B cell (primary cell): ENCODE measurements around the gene CRB3. TPM values are rescaled to one million over a fixed set of nuclear protein-coding genes. Genes with fewer than 3 reads are reported as not detected.

ENCODE experiments used
- ATAC-seq: fragments of 200-7000 bp; cut with Tn5 transposase; one replicate; pipeline ENCODE4 v1.10.0; 2021; ENCODE audit warnings: low read depth, mild to moderate bottlenecking, moderate number of reproducible peaks, moderate library complexity
- CTCF ChIA-PET: fragments of 350-600 bp; sonication (Branson Sonifier 250); formaldehyde crosslinking; loops from one replicate; lab custom pipeline; 2021; ENCODE audit warnings: antibody characterized with exemption, inconsistent platforms; lab: Charles Lee
- POLR2A ChIA-PET: fragments of 350-600 bp; sonication (Branson Sonifier 250); formaldehyde crosslinking; loops from one replicate; lab custom pipeline; 2021; ENCODE audit warnings: antibody characterized with exemption; lab: Charles Lee
- DNase-seq: peaks from one replicate; pipeline ENCODE4 v3.0.0; 2013
- H2AFZ ChIP-seq: 2 replicates; pipeline ENCODE4 v1.6.1; 2012; ENCODE audit warnings: mild to moderate bottlenecking, low read depth, low read length; ENCODE audit not compliant: insufficient read depth, poor library complexity, severe bottlenecking
- H3K27ac ChIP-seq, 2 donors: 1 replicate in 1 of 2; 2 replicates in 1 of 2; pipeline ENCODE4 v1.5.1; 2012 to 2013; ENCODE audit warnings: low read length in 2 of 2, mild to moderate bottlenecking in 2 of 2, moderate library complexity in 1 of 2
- H3K27me3 ChIP-seq, 4 experiments: fragments of 200-600 bp in 1 of 4; sonication (generic) in 1 of 4; replicated peaks in 1 of 4; 1 replicate in 2 of 4; 2 replicates in 2 of 4; pipeline versions ENCODE4 v1.6.1 to v1.7.0; 2013 to 2016; ENCODE audit warnings: low read length in 3 of 4, mild to moderate bottlenecking in 2 of 4, mixed read lengths in 1 of 4, moderate library complexity in 1 of 4; ENCODE audit not compliant: insufficient read depth in 4 of 4, control insufficient read depth in 3 of 4; ENCODE audit errors: control extremely low read depth in 1 of 4
- H3K36me3 ChIP-seq, 2 experiments: replicated peaks in 1 of 2; 1 replicate in 1 of 2; 2 replicates in 1 of 2; pipeline versions ENCODE4 v1.6.1 to v1.7.1; 2013; ENCODE audit warnings: low read length in 1 of 2; ENCODE audit not compliant: insufficient read depth in 2 of 2, control insufficient read depth in 1 of 2; ENCODE audit errors: control extremely low read depth in 1 of 2, extremely low read depth in 1 of 2
- H3K4me1 ChIP-seq, 2 donors: fragments of 200-600 bp in 1 of 2; sonication (generic) in 1 of 2; 1 replicate in 1 of 2; 2 replicates in 1 of 2; pipeline versions ENCODE4 v1.5.1 to v1.6.1; 2013 to 2017; ENCODE audit warnings: low read length in 2 of 2; ENCODE audit not compliant: control insufficient read depth in 2 of 2, insufficient read depth in 2 of 2
- H3K4me2 ChIP-seq: replicated peaks from 2 replicates; pipeline ENCODE3; 2012; ENCODE audit warnings: mild to moderate bottlenecking, low read depth, low read length; ENCODE audit not compliant: poor library complexity, severe bottlenecking
- H3K4me3 ChIP-seq, 5 experiments: fragments of 200-600 bp in 1 of 5; sonication (generic) in 1 of 5; 1 replicate in 3 of 5; 2 replicates in 2 of 5; pipeline versions ENCODE4 v1.5.1 to v1.7.0; 2011 to 2016; ENCODE audit warnings: low read length in 4 of 5, mild to moderate bottlenecking in 4 of 5, low read depth in 2 of 5, control low read depth in 1 of 5, moderate library complexity in 1 of 5; ENCODE audit not compliant: insufficient read depth in 1 of 5; ENCODE audit errors: control extremely low read depth in 1 of 5, extremely low read depth in 1 of 5
- H3K79me2 ChIP-seq: fragments of 200-600 bp; sonication (generic); one replicate; pipeline ENCODE4 v1.6.0; 2016; ENCODE audit warnings: low read length; ENCODE audit not compliant: control insufficient read depth, insufficient read depth
- H3K9ac ChIP-seq: fragments of 200-600 bp; sonication (generic); 2 replicates; pipeline ENCODE4 v1.6.1; 2017; ENCODE audit warnings: mild to moderate bottlenecking, low read length, moderate library complexity
- H3K9me3 ChIP-seq, 3 donors: one replicate each; pipeline versions ENCODE4 v1.6.1 to v1.7.1; 2013; ENCODE audit warnings: low read length in 2 of 3; ENCODE audit not compliant: control insufficient read depth in 2 of 3, insufficient read depth in 1 of 3; ENCODE audit errors: control extremely low read depth in 1 of 3
- H4K20me1 ChIP-seq: 2 replicates; pipeline ENCODE4 v1.6.0; 2012; ENCODE audit warnings: mild to moderate bottlenecking, low read length; ENCODE audit not compliant: insufficient read depth, control insufficient read depth, poor library complexity, severe bottlenecking
- H3K27ac Mint-ChIP-seq: one replicate; pipeline ENCODE4 v1.8.0; 2021; ENCODE audit warnings: mixed read lengths
- H3K27me3 Mint-ChIP-seq: one replicate; pipeline ENCODE4 v1.8.0; 2021; ENCODE audit warnings: mixed read lengths
- H3K4me1 Mint-ChIP-seq: one replicate; pipeline ENCODE4 v1.8.0; 2021; ENCODE audit warnings: mixed read lengths
- H3K4me3 Mint-ChIP-seq: one replicate; pipeline ENCODE4 v1.8.0; 2021; ENCODE audit warnings: mixed read lengths
- H3K9me3 Mint-ChIP-seq: one replicate; pipeline ENCODE4 v1.8.0; 2022; ENCODE audit warnings: mixed read lengths; ENCODE audit not compliant: insufficient read depth
- CTCF ChIP-seq: fragments of 200-600 bp; IDR thresholded peaks from one replicate; pipeline ENCODE4 v1.8.0; 2022; ENCODE audit warnings: antibody characterized with exemption, mild to moderate bottlenecking
- EZH2 ChIP-seq: IDR thresholded peaks from 2 replicates; pipeline ENCODE4 v1.6.1; 2012; ENCODE audit warnings: borderline replicate concordance, low read depth, mild to moderate bottlenecking, moderate library complexity, low read length; ENCODE audit not compliant: insufficient read depth, poor library complexity, severe bottlenecking
- WGBS: methylation state at CpG from one replicate; pipeline ENCODE4 v1.1.5; 2013; ENCODE audit warnings: missing lambda C conversion rate; ENCODE audit not compliant: insufficient coverage; 5-methylcytosine and 5-hydroxymethylcytosine counted together
- intact Hi-C: fragments of 100-400 bp; cut with micrococcal nuclease; formaldehyde crosslinking; loops from one replicate; pipeline ENCODE4 v1.10.0; 2022
- polyA plus RNA-seq: library from polyadenylated mRNA; depleted of rRNA; stranded (reverse); fragments of >200 nt; gene quantifications from 2 replicates; pipeline ENCODE4 v1.2.3, GENCODE V29; 2012
- total RNA-seq, 2 donors: library from RNA; stranded (reverse); fragments of 120-200 nt in 1 of 2; gene quantifications; 1 replicate in 1 of 2; 2 replicates in 1 of 2; pipeline versions ENCODE4 v1.2.3 to v1.2.4, GENCODE V29; 2013 to 2022

Gene CRB3
- total and polyA plus RNA-seq, 2 donors (not counting 1 experiment from before 2014, with no cell fraction given): 2.1 to 3.6 TPM

GRCh38 chr19:6465663-6466062, 1.6 kb downstream of the CRB3 start:
- H3K79me2 ChIP-seq: no peaks in the 10 kb centered on the region
- peak overlapping the region; percentile 65 for H3K27ac Mint-ChIP-seq
- H3K4me3 ChIP-seq: no peak overlapping the region
- H3K9me3 Mint-ChIP-seq: no peaks in the 10 kb centered on the region
- DNase-seq (no peak), ATAC-seq (no peak)
- no peak overlapping the region for H2AFZ ChIP-seq
- WGBS: 94% methylated on average over 8 of the region's 8 CpGs
- TF ChIP-seq EZH2 (no peak), CTCF (no peak)
- ChIA-PET POLR2A (interaction anchor here (0.5 to 1.3 kb wide), 2 partner anchors 51 to 319 kb away, joined by 5 to 6 read pairs; no protein-coding TSS in a partner anchor), CTCF (interaction anchor here (1.0 kb wide), 1 partner anchor 38 kb away, joined by 3 read pairs; no protein-coding TSS in a partner anchor)
- H3K27me3 Mint-ChIP-seq: no peaks in the 10 kb centered on the region
- H3K27ac ChIP-seq: no peak overlapping the region
- peaks cover 0 to 15% (median 6%) of the 10 kb centered on the region in 4 experiments for H3K27me3 ChIP-seq
- H3K4me2 ChIP-seq: no peak overlapping the region
- intact Hi-C loops: no loop called here
- H3K4me3 Mint-ChIP-seq: no peak overlapping the region
- H3K9me3 ChIP-seq: peaks cover 0 to 10% (median 0%) of the 10 kb centered on the region in 3 donors
- H3K4me1 ChIP-seq: peaks cover 11 to 14% of the 10 kb centered on the region in 2 donors
- H3K9ac ChIP-seq: no peak overlapping the region
- no peaks in the 10 kb centered on the region for H4K20me1 ChIP-seq
- H3K36me3 ChIP-seq: peaks cover 0 to 23% of the 10 kb centered on the region in 2 experiments
- H3K4me1 Mint-ChIP-seq: peaks cover 15% of the 10 kb centered on the region

DNA sequence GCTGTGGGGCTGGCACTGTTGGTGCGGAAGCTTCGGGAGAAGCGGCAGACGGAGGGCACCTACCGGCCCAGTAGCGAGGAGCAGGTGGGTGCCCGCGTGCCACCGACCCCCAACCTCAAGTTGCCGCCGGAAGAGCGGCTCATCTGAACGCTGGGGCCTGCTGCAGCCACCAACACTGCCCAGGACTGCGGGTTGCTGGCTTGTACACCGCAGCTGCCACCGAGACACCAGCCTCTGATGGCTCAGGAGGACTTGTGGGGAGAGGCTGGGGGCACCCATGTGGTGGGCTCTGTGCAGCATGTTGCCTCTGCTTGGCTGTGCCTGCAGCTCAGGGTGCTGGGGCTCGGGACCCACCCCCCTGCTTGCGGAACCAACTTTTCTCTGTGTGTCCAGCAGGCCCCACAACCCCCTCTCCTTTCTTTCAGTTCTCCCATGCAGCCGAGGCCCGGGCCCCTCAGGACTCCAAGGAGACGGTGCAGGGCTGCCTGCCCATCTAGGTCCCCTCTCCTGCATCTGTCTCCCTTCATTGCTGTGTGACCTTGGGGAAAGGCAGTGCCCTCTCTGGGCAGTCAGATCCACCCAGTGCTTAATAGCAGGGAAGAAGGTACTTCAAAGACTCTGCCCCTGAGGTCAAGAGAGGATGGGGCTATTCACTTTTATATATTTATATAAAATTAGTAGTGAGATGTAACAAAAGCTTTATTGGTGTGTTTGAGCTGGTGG, 2.6 kb downstream of the CRB3 start:
- Histone ChIP-seq H3K27me3 (peaks cover 0 to 15% (median 6%) of the 10 kb centered on the region in 4 experiments), H3K9me3 (peaks cover 0 to 10% (median 0%) of the 10 kb centered on the region in 3 donors), H3K4me2 (no peak overlapping the region), H3K79me2 (no peaks in the 10 kb centered on the region), H3K9ac (no peak overlapping the region), H3K4me1 (peaks cover 10 to 11% of the 10 kb centered on the region in 2 donors), H3K36me3 (peaks cover 0 to 28% of the 10 kb centered on the region in 2 experiments), H3K4me3 (no peak overlapping the region), H2AFZ (no peak overlapping the region), H4K20me1 (no peaks in the 10 kb centered on the region), H3K27ac (no peak overlapping the region)
- WGBS: 96% methylated on average over 19 of the region's 21 CpGs
- intact Hi-C loops: no loop called here
- Mint-ChIP-seq H3K27ac (peak overlapping the region; percentile 26), H3K9me3 (no peaks in the 10 kb centered on the region), H3K27me3 (no peaks in the 10 kb centered on the region), H3K4me1 (peaks cover 15% of the 10 kb centered on the region), H3K4me3 (no peak overlapping the region)
- TF ChIP-seq CTCF: no peak
- no peak for TF ChIP-seq EZH2
- ATAC-seq (no peak), DNase-seq (no peak)
- ChIA-PET CTCF (interaction anchor here (0.6 kb wide), 1 partner anchor 202 kb away, joined by 3 read pairs; no protein-coding TSS in a partner anchor), POLR2A (interaction anchor here (1.3 kb wide), 1 partner anchor 50 kb away, joined by 6 read pairs; no protein-coding TSS in a partner anchor)
